HG02623 (cell line): ENCODE measurements around the gene AGTPBP1.

Experiments used
- ATAC-seq: cut with Tn5 transposase; IDR thresholded peaks from one replicate; pipeline ENCODE4 v1.9.1; 2021; ENCODE audit warnings: moderate library complexity; ENCODE audit not compliant: unreplicated experiment

AGTPBP1 gene

GRCh38 chr9:85502815-85503655 is 238.7 kb downstream of the AGTPBP1 start:
- no peak for ATAC-seq

GRCh38 chr9:85501882-85502281 is 239.9 kb downstream of the AGTPBP1 start:
- no peak for ATAC-seq

- ATAC-seq, result no peak
Measured at GRCh38 chr9:85501456-85501855, 240.3 kb downstream of the AGTPBP1 start.
